ENCODE results near the gene ADGRA1.

DNA sequence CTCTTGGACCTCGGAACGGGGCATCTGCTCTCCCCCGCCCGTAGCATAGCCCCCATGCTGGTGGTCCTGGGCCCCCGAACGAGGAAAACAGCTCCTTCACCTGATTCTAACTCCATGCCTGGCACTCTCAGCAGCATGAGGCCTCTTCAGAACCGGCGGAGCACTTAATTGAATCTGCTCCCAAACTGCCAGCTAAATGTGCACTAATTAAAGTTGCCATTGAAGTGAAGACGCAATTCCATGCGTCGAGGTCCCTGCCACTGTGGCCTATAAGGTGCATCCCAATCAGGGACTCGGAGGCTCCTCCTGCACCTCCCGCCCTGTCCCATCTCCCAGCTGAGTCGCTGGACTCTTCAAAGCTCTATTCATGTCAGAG, 41.3 kb upstream of the ADGRA1 start:
- TF ChIP-seq, protein P1, sequence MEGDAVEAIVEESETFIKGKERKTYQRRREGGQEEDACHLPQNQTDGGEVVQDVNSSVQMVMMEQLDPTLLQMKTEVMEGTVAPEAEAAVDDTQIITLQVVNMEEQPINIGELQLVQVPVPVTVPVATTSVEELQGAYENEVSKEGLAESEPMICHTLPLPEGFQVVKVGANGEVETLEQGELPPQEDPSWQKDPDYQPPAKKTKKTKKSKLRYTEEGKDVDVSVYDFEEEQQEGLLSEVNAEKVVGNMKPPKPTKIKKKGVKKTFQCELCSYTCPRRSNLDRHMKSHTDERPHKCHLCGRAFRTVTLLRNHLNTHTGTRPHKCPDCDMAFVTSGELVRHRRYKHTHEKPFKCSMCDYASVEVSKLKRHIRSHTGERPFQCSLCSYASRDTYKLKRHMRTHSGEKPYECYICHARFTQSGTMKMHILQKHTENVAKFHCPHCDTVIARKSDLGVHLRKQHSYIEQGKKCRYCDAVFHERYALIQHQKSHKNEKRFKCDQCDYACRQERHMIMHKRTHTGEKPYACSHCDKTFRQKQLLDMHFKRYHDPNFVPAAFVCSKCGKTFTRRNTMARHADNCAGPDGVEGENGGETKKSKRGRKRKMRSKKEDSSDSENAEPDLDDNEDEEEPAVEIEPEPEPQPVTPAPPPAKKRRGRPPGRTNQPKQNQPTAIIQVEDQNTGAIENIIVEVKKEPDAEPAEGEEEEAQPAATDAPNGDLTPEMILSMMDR (IDR thresholded peaks at IDR 0.05 in 4 of 5, conservative IDR thresholded peaks at IDR 0.05 in 1 of 5): no peak
- no peak for TF ChIP-seq POLR2A (IDR thresholded peaks at IDR 0.05)

Data from gastrocnemius medialis (tissue), 4 donors.